DOHH2 (cell line): Measurements from ENCODE around the gene COIL.
"Not testable (repeated sequence)": the region's sequence is repeated elsewhere in the genome, so short reads cannot be mapped to it uniquely, and the experiment has no call there.

Experiments used
- H3F3A ChIP-seq: fragments of 200-600 bp; sonication (generic), shearing (Covaris generic); 2 replicates; pipeline ENCODE4 v1.6.0; 2016; ENCODE audit warnings: antibody characterized with exemption, mild to moderate bottlenecking; ENCODE audit not compliant: control insufficient read depth, insufficient read depth
- H3K27ac ChIP-seq: fragments of 200-600 bp; sonication (generic); 2 replicates; pipeline ENCODE4 v1.5.1; 2014; ENCODE audit warnings: low read depth, mild to moderate bottlenecking, low read length, moderate library complexity
- H3K27me3 ChIP-seq: fragments of 200-600 bp; sonication (generic); 2 replicates; pipeline ENCODE4 v1.6.1; 2014; ENCODE audit warnings: mild to moderate bottlenecking, low read length, mixed read lengths; ENCODE audit not compliant: control insufficient read depth
- H3K36me3 ChIP-seq: fragments of 200-600 bp; sonication (generic); 2 replicates; pipeline ENCODE4 v1.6.1; 2014; ENCODE audit warnings: mild to moderate bottlenecking, low read length, moderate library complexity, mixed read lengths; ENCODE audit not compliant: control insufficient read depth
- H3K4me1 ChIP-seq: fragments of 200-600 bp; sonication (generic); 2 replicates; pipeline ENCODE4 v1.6.1; 2014; ENCODE audit warnings: mild to moderate bottlenecking, low read length, mixed read lengths; ENCODE audit not compliant: control insufficient read depth
- H3K4me2 ChIP-seq: fragments of 200-600 bp; sonication (generic); 2 replicates; pipeline ENCODE4 v1.6.0; 2014; ENCODE audit warnings: mild to moderate bottlenecking, low read length, moderate library complexity
- H3K4me3 ChIP-seq: fragments of 200-600 bp; sonication (generic); 2 replicates; pipeline ENCODE4 v1.5.1; 2014; ENCODE audit warnings: mild to moderate bottlenecking, low read length, mixed read lengths
- H3K79me2 ChIP-seq: fragments of 200-600 bp; sonication (generic); 2 replicates; pipeline ENCODE4 v1.6.1; 2014; ENCODE audit warnings: mild to moderate bottlenecking, low read length, mixed read lengths; ENCODE audit not compliant: control insufficient read depth
- H3K9me2 ChIP-seq: fragments of 200-600 bp; sonication (generic); replicated peaks from 2 replicates; pipeline ENCODE4 v1.6.1; 2014; ENCODE audit warnings: mild to moderate bottlenecking, low read length, mixed read lengths; ENCODE audit not compliant: control insufficient read depth
- H3K9me3 ChIP-seq: fragments of 200-600 bp; sonication (generic); 2 replicates; pipeline ENCODE4 v1.6.1; 2014; ENCODE audit warnings: antibody characterized with exemption, low read length, mixed read lengths; ENCODE audit not compliant: control insufficient read depth, insufficient read depth
- H4K20me1 ChIP-seq: fragments of 200-600 bp; sonication (generic); 2 replicates; pipeline ENCODE4 v1.6.0; 2014; ENCODE audit warnings: low read depth, mild to moderate bottlenecking, antibody characterized with exemption, low read length, moderate library complexity; ENCODE audit not compliant: control insufficient read depth, insufficient read depth
- CTCF ChIP-seq: fragments of 200-600 bp; sonication (generic); IDR thresholded peaks from one replicate; pipeline ENCODE4 v1.5.1; 2014; ENCODE audit warnings: antibody characterized with exemption, mild to moderate bottlenecking, low read depth, low read length; ENCODE audit not compliant: poor library complexity, severe bottlenecking
- EZH2phosphoT487 ChIP-seq: fragments of 200-600 bp; sonication (generic); IDR thresholded peaks from 2 replicates; pipeline ENCODE4 v1.6.1; 2017; ENCODE audit warnings: borderline replicate concordance, mild to moderate bottlenecking, antibody characterized with exemption, low read length, moderate library complexity, mixed read lengths

The COIL gene

GRCh38 chr17:56982312-56982711 is 21.5 kb upstream of the COIL start:
- peaks cover 21% of the 10 kb centered on the region for H3K36me3 ChIP-seq
- H3K79me2 ChIP-seq: peaks cover 20% of the 10 kb centered on the region
- no peaks in the 10 kb centered on the region for H3K9me3 ChIP-seq
- H3F3A ChIP-seq: 0 out of 2 replicates have a peak, but pooled peaks cover 3% of the 10 kb centered on the region
- no peaks in the 10 kb centered on the region for H4K20me1 ChIP-seq
- no peak for TF ChIP-seq CTCF
- TF ChIP-seq EZH2phosphoT487: no peak
- no peak overlapping the region for H3K4me3 ChIP-seq
- no peaks in the 10 kb centered on the region for H3K9me2 ChIP-seq
- H3K27me3 ChIP-seq: no peaks in the 10 kb centered on the region
- H3K4me2 ChIP-seq: no peak overlapping the region
- peaks cover 12% of the 10 kb centered on the region for H3K4me1 ChIP-seq
- H3K27ac ChIP-seq: no peak overlapping the region

- H3K9me3 ChIP-seq, H3K27ac ChIP-seq, H3K27me3 ChIP-seq, H4K20me1 ChIP-seq, H3K4me3 ChIP-seq, H3K9me2 ChIP-seq, H3K4me2 ChIP-seq, H3F3A ChIP-seq: not testable (repeated sequence)
- Histone ChIP-seq H3K79me2 (peaks cover 20% of the 10 kb centered on the region), H3K4me1 (peaks cover 12% of the 10 kb centered on the region), H3K36me3 (peaks cover 10% of the 10 kb centered on the region)
Measured at GRCh38 chr17:56980526-56980925, 19.7 kb upstream of the COIL start.

- Histone ChIP-seq H3K4me2 (peak overlapping the region; percentile 85), H3K9me2 (no peaks in the 10 kb centered on the region), H3K4me3 (peak overlapping the region; percentile 85), H4K20me1 (no peaks in the 10 kb centered on the region), H3K79me2 (peaks cover 20% of the 10 kb centered on the region), H3K27me3 (peaks cover 3% of the 10 kb centered on the region; the same call in 1 of the 2 replicates), H3K27ac (peak overlapping the region; percentile 40), H3K9me3 (no peaks in the 10 kb centered on the region), H3K4me1 (peaks cover 12% of the 10 kb centered on the region), H3K36me3 (peaks cover 5% of the 10 kb centered on the region), H3F3A (0 out of 2 replicates have a peak, but pooled peaks cover 3% of the 10 kb centered on the region)
- no peak for TF ChIP-seq EZH2phosphoT487
- TF ChIP-seq CTCF: no peak
Measured at GRCh38 chr17:56979091-56979480, 18.2 kb upstream of the COIL start.

- Histone ChIP-seq H3K27me3 (peaks cover 3% of the 10 kb centered on the region; the same call in 1 of the 2 replicates), H3K36me3 (peaks cover 5% of the 10 kb centered on the region), H4K20me1 (no peaks in the 10 kb centered on the region), H3K79me2 (peaks cover 20% of the 10 kb centered on the region), H3K27ac (peak overlapping the region; percentile 40), H3F3A (0 out of 2 replicates have a peak, but pooled peaks cover 3% of the 10 kb centered on the region), H3K4me2 (peak overlapping the region; percentile 85), H3K9me2 (no peaks in the 10 kb centered on the region), H3K4me3 (peak overlapping the region; percentile 85), H3K9me3 (no peaks in the 10 kb centered on the region), H3K4me1 (peaks cover 12% of the 10 kb centered on the region)
- no peak for TF ChIP-seq EZH2phosphoT487
- TF ChIP-seq CTCF: no peak
Measured at GRCh38 chr17:56978441-56979090, 17.7 kb upstream of the COIL start.
